Ishikawa (cell line): ENCODE results near the gene SLC6A12.

Experiments used
- CEBPB ChIP-seq: IDR thresholded peaks from 2 replicates; pipeline ENCODE4 v1.6.1; 2012
- CREB1 ChIP-seq: IDR thresholded peaks from 2 replicates; pipeline ENCODE4 v1.6.1; 2012; ENCODE audit warnings: low read depth
- EGR1 ChIP-seq: IDR thresholded peaks from 2 replicates; pipeline ENCODE4 v1.6.1; 2012
- EP300 ChIP-seq: IDR thresholded peaks from 2 replicates; pipeline ENCODE4 v1.6.1; 2012; ENCODE audit warnings: borderline replicate concordance
- FOXM1 ChIP-seq: IDR thresholded peaks from 2 replicates; pipeline ENCODE4 v1.6.1; 2012; ENCODE audit warnings: low read depth, borderline replicate concordance
- MAX ChIP-seq: IDR thresholded peaks from 2 replicates; pipeline ENCODE4 v1.6.1; 2012
- NFIC ChIP-seq: IDR thresholded peaks from 2 replicates; pipeline ENCODE4 v1.6.1; 2012
- RAD21 ChIP-seq: IDR thresholded peaks from 2 replicates; pipeline ENCODE4 v1.6.1; 2012; ENCODE audit warnings: low read depth
- REST ChIP-seq: IDR thresholded peaks from 2 replicates; pipeline ENCODE4 v1.6.1; 2012; ENCODE audit warnings: low read depth, mild to moderate bottlenecking
- TAF1 ChIP-seq: IDR thresholded peaks from 2 replicates; pipeline ENCODE4 v1.6.1; 2012; ENCODE audit warnings: low read depth, mild to moderate bottlenecking
- TCF12 ChIP-seq: IDR thresholded peaks from 2 replicates; pipeline ENCODE4 v1.6.1; 2012; ENCODE audit warnings: low read depth
- TEAD4 ChIP-seq: IDR thresholded peaks from 2 replicates; pipeline ENCODE4 v1.6.1; 2012
- USF1 ChIP-seq: IDR thresholded peaks from 2 replicates; pipeline ENCODE4 v1.6.1; 2012
- YY1 ChIP-seq: IDR thresholded peaks from 2 replicates; pipeline ENCODE4 v1.6.1; 2012; ENCODE audit warnings: low read depth
- ZBTB7A ChIP-seq: IDR thresholded peaks from 2 replicates; pipeline ENCODE4 v1.6.1; 2012; ENCODE audit warnings: low read depth

Gene SLC6A12

GRCh38 chr12:191541-191940 is 22.4 kb downstream of the SLC6A12 start:
- TF ChIP-seq FOXM1 (no peak), RAD21 (no peak), REST (no peak), EP300 (no peak), TAF1 (no peak), EGR1 (no peak), USF1 (no peak), TCF12 (no peak), TEAD4 (no peak), CREB1 (no peak), YY1 (no peak), ZBTB7A (no peak), CEBPB (no peak), MAX (no peak), NFIC (no peak)

- TF ChIP-seq NFIC, result no peak
- TF ChIP-seq MAX, result no peak
- TF ChIP-seq EGR1, result no peak
Measured at GRCh38 chr12:190881-191280, 23.1 kb downstream of the SLC6A12 start.

- no peak for TF ChIP-seq CREB1
Measured at GRCh38 chr12:189622-189962, 24.4 kb downstream of the SLC6A12 start.

GRCh38 chr12:188910-189621 is 24.9 kb downstream of the SLC6A12 start:
- TF ChIP-seq USF1, result no peak
- no peak for TF ChIP-seq CEBPB
- TF ChIP-seq ZBTB7A, result 0 out of 2 replicates have a peak, but pooled peaks have one; percentile 62
- TF ChIP-seq TEAD4, result no peak
- no peak for TF ChIP-seq FOXM1
- no peak for TF ChIP-seq CREB1
- no peak for TF ChIP-seq YY1
- peak; percentile 57 for TF ChIP-seq MAX
- peak; percentile 61; the same call in 1 of the 2 replicates for TF ChIP-seq RAD21

- no peak for TF ChIP-seq NFIC
- no peak for TF ChIP-seq YY1
- no peak for TF ChIP-seq REST
- TF ChIP-seq ZBTB7A, result no peak
- no peak for TF ChIP-seq CEBPB
- TF ChIP-seq TCF12, result no peak
- no peak for TF ChIP-seq RAD21
- TF ChIP-seq FOXM1, result no peak
- TF ChIP-seq TAF1, result no peak
- TF ChIP-seq MAX, result no peak
- TF ChIP-seq USF1, result no peak
- TF ChIP-seq TEAD4, result no peak
- TF ChIP-seq EP300, result no peak
Measured at GRCh38 chr12:186006-186625, 27.8 kb downstream of the SLC6A12 start.
